ENCODE measurements around the gene SORBS1.

GRCh38 chr10:95540514-95541052 is 20.6 kb downstream of the SORBS1 start:
- TF ChIP-seq POLR2A (IDR thresholded peaks at IDR 0.05; ENCODE audit: low read length) (no peak), GATA1 (IDR thresholded peaks at IDR 0.05; ENCODE audit: low read depth, low read length) (no peak)
